ENCODE results near the gene PSMG3.

The PSMG3 gene

GRCh38 chr7:1542841-1543747 lies 26.7 kb downstream of the PSMG3 start:
- DNase-seq, result no peak

GRCh38 chr7:1542329-1542728 lies 27.5 kb downstream of the PSMG3 start:
- no peak for DNase-seq

- DNase-seq, result no peak
These were observed 28.2 kb downstream of the PSMG3 start for GRCh38 chr7:1541431-1542162.

DNA sequence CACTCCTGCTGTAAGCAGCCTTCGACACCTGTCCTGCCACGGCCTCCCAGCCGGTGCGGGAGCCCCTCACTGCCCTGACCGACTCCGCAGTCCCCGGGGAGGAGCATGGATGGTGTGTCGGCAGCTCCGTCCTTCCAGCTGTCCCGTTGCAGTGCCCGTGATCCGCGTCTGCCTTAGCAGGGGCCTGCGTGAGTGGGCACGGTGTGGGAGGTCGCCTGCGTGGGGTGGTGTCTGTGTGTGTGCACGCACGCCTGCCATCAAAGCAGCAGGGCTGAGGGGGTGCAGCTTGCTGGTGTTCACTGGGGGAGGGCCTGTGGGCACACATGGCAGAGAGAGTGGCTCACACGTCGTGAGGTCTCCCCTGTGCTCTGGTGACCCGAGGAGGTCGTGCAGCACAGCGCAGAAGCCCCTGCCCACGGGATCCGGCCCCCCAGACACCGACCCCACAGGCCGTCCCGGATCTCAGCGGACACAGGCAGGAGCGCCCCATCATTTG lies 29.0 kb downstream of the PSMG3 start:
- no peak for DNase-seq

DNA sequence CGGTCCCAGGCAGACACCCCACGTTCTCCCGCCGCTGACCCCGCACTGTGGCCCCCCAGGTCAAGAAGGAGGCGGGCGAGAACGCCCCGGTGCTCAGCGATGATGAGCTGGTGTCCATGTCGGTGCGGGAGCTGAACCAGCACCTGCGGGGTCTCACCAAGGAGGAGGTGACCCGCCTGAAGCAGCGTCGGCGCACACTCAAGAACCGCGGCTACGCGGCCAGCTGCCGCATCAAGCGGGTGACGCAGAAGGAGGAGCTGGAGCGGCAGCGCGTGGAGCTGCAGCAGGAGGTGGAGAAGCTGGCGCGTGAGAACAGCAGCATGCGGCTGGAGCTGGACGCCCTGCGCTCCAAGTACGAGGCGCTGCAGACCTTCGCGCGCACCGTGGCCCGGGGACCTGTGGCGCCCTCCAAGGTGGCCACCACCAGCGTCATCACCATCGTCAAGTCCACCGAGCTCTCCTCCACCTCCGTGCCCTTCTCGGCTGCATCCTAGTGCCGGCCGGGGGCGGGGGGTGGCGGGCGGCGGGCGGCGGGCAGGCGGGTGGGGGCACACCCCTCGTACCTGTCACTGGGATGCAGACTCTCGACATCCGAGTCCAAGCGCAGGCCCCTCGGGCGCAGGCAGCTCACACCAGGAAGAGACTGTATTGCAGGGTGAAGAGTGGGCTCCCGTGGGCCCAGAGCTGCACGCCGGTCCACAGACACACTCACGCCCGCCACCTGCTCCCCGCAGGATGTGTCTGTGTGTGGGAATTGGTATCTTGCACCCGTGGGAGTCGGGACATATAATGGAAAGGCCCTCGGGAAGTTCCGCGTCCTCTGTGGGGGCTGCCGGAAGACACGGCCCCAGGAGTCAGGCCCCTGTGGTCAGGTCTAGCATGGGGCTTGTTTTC lies 29.7 kb downstream of the PSMG3 start:
- no peak for DNase-seq

- DNase-seq, result no peak
These were observed 30.5 kb downstream of the PSMG3 start for GRCh38 chr7:1539181-1539881.

- DNase-seq, result no peak
These were observed 31.2 kb downstream of the PSMG3 start for GRCh38 chr7:1538544-1539180.

DNA sequence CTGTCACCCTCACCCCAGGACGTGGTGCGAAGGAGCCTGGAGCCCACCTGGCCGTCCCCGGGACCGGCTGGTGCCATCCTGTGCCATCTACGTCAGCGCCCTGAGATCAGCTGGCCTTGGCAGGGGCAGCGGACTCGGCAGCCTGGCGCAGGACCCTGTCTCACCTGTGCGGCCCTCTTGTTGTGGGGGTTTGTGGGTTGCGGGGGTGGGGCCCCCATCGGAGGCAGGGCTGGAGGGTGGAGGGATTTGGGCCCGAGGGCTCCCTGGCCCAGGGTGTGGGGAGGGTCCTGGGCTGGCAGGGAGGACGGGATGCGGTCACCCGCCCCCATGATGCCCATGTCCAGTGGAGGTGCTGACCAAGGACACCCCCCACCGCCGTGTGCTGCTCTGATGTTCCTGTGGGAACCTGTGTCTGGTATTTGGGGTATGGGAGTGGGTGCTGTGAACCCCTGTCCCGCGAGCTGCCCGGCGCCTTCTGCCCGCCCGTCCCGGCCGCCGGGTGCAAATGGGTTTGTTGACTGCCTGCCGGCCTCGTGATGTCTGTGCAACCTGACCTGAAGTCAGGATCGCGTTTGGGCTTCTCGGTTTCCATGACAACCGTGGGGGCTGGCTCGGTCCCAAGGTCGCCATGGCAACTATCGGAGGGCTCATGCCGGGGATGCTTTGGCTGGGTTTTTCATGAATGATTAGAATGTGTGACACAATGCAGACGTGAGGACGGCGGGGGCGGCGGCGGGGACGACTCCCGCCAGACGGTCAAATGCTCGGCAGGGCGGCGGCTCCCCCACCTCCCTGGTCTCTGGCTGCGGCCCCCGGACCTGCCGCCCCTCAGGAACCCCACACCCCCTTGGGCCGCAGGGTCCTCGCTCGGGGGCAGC lies 32.1 kb downstream of the PSMG3 start:
- DNase-seq, result no peak

- no peak for DNase-seq
These were observed 32.9 kb downstream of the PSMG3 start for GRCh38 chr7:1536743-1537534.

GRCh38 chr7:1536455-1536742 lies 33.4 kb downstream of the PSMG3 start:
- no peak for DNase-seq

- DNase-seq, result no peak
These were observed 34.0 kb downstream of the PSMG3 start for GRCh38 chr7:1535701-1536454.

GRCh38 chr7:1535100-1535458 lies 34.8 kb downstream of the PSMG3 start:
- DNase-seq, result no peak

DNA sequence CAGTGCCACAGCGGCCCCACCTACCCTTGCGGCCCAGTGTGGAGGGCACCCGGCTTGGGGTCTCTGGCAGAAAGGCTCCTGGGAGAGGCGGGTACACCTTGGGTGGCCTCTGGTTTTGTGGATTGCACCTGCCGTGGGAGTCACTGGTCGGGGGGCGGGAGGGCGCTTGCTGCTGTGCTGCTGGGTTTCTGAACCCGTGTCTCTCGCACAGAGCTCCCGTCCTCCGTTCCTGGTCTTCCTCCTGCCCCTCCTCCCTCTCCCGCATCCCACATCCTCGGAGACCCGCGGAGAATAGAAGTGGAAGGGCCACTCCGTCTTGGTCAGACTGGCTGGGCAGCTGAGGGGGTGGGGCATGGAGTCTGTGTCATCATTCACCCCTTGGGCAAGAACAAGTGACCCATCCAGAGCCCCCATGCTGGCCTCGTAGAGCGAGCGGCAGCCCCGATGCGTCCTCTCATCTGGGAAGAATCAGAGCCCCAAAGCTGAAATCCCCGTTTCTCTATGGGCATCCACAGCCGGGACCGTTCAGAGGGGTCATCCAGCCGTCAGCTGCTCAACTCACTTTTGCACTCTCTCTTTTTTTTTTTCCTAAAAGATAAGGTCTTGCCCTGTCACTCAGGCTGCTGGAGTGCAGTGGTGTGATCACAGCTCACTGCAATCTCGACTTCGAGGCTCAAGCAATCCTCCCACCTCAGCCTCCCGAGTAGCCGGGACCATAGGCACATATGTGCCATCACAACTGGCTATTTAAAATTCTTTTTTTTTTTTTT lies 35.3 kb downstream of the PSMG3 start:
- DNase-seq, result no peak

DNA sequence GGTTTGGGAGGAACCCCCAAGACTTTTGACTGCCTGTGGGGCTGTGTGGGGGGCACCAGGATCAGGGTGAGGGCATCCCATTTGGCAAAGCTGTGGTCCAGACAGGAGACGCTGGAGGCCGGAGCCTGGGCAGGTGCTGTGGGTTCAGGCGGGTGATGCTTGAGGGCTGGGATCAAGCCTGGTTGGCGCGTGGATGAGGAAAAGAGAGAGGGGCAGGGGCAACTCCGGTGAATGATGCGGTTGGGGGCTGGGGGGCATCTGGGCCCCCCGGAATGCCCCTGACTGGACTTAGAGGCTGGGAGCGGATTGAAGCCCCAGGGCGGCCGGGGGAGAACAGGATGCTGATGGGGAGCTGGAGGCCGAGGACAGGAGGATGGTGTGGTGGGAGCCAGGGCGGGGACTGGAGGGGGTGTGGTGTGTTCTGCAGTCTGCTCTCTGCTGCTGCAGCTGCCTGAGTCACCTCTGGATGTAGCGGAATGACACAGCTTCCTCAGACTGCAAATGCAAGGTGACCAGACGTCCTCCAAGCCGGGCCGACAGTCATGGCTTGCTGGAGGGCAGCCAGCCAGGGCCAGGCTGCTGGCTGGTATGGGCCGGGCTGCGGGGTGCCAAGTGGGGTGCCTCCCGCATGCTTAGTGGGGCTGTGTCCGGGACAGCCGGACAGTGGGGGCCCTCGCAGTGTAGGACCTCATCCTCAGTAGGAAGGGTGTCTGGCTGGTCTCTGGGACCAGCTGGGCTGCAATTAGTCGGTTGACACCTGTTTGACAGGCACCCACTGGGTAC lies 36.1 kb downstream of the PSMG3 start:
- no peak for DNase-seq

GRCh38 chr7:1533255-1533546 lies 36.6 kb downstream of the PSMG3 start:
- DNase-seq, result no peak

- no peak for DNase-seq
These were observed 37.2 kb downstream of the PSMG3 start for GRCh38 chr7:1532456-1533254.

DNA sequence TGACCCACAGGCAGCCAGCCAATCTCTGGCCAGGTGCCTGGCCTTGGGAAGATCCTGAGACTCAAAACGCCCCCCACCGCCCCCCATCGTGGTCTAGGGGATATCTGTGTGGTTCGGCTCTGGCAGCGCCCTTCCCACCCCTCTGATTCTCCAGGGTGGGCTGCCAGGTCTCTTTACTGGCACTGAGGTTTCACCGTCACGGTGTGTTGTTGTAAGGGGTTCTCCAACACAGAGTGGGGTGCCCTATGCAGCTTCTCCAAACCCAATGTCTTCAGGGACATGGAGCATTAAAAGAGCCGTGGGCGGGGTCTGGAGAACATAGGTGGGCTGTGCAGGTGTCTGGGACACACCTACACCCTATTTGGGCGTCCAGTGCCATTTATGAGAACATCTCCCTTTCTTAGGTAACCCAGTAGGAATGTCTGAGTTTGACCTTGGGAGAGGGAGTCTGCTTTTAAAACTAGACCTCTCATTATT lies 37.8 kb downstream of the PSMG3 start:
- DNase-seq, result no peak
